ENCODE data around the gene ZBTB20.

ZBTB20 gene

DNA sequence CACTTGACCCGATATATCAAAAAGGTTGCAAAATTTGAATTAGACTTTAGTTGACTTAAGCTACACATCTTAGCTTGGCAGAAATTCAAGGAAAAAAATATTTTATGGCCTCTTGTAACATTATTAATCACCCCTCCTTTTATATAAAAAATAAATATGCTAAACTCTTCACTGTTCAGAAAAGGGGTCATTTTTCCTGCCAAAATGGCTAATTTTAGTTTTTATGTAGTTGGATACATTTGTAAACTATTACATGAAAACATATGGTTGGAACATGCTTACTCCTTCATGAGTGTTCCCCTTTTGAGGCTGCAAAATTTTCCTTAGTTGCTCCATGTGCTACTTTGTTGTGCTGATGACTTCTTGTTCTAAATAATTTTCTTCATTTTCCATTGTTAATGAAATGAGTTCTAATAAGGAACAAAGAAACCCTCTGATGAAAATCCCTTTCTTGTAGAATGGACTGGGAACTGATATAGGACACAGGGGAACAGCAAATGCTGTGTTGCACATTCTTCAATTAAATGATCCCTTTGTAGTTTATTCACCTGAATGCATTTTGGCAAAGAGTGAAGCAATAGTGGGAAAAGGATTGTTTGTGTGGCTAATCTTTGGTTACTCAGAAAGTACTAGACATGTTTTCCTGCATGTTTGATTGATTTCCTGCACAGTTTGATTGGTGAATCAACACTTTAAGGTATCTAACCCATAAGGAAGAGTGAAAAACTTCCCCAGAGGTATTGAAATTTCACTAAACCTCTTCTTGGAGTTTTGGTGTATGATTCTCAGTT lies 503.9 kb downstream of the ZBTB20 start:
- no peak overlapping the region for H3K4me3 ChIP-seq (ENCODE audit: low read depth, low read length)
- TF ChIP-seq CTCF (conservative IDR thresholded peaks at IDR 0.05; ENCODE audit: low read depth, low read length), result no peak
- no peak for DNase-seq (ENCODE audit: low read depth)

GRCh38 chr3:114640126-114640525 lies 507.0 kb downstream of the ZBTB20 start:
- H3K4me3 ChIP-seq (ENCODE audit: low read depth, low read length), result no peak overlapping the region
- no peak for DNase-seq (ENCODE audit: low read depth)
- no peak for TF ChIP-seq CTCF (conservative IDR thresholded peaks at IDR 0.05; ENCODE audit: low read depth, low read length)

GRCh38 chr3:114639171-114639570 lies 507.9 kb downstream of the ZBTB20 start:
- DNase-seq (ENCODE audit: low read depth), result no peak
- no peak for TF ChIP-seq CTCF (conservative IDR thresholded peaks at IDR 0.05; ENCODE audit: low read depth, low read length)
- H3K4me3 ChIP-seq (ENCODE audit: low read depth, low read length), result no peak overlapping the region

- H3K4me3 ChIP-seq (ENCODE audit: low read depth, low read length), result no peak overlapping the region
- TF ChIP-seq CTCF (conservative IDR thresholded peaks at IDR 0.05; ENCODE audit: low read depth, low read length), result no peak
- no peak for DNase-seq (ENCODE audit: low read depth)
Observed at GRCh38 chr3:114635878-114636277, 511.2 kb downstream of the ZBTB20 start.

DNA sequence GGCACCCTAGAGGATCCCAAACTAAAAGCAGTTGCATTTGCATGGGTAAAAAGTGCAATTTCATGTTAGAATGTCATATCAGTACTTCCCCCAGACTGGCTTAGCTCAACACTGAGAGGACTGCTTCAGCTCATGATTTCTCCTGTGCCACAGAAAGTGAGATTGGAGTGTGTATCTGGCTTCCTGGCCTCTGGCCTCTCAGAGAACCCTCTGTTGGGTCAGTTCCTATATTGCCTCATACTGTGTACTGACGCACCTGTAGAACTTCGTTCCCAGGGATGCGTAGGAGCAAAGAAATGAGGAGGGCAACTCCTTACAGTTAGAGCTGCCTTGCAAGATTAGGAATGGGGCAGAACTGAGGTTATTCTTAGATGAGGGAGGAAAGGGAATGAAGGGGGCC lies 512.5 kb downstream of the ZBTB20 start:
- no peak overlapping the region for H3K4me3 ChIP-seq (ENCODE audit: low read depth, low read length)
- DNase-seq (ENCODE audit: low read depth), result no peak
- TF ChIP-seq CTCF (conservative IDR thresholded peaks at IDR 0.05; ENCODE audit: low read depth, low read length), result no peak

DNA sequence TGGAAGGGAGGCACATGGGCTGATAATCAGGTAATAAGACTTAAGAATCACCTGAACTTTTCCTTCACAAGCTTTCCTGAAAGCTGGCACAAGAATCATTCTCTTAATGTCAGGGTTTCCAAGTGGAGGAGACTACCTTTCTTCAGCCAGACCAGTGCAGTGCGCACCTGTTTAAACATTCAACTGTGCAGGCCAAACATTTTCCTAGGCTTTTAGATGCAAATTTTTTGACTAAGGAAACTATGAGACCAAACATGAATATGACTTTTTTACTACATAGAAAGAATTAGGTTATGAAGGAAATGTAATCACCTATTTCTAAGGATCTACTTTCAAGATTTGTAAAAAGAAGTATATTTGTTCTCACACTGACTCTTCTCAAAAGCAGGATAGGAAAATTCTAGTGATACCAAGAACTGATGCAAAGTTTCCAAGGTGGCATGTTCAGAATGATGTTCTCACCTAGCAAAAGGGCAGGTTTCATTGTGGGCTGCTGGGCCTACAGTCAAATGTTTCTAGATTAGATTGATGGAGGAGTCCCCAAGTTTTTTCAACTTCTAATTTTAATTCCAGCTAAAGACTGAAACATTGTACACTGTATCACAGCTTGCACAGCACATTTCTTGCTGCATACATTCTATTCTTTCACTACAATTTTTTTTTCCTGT lies 514.2 kb downstream of the ZBTB20 start:
- no peak for TF ChIP-seq CTCF (conservative IDR thresholded peaks at IDR 0.05; ENCODE audit: low read depth, low read length)
- H3K4me3 ChIP-seq (ENCODE audit: low read depth, low read length), result no peak overlapping the region
- DNase-seq (ENCODE audit: low read depth), result no peak

- no peak for TF ChIP-seq CTCF (conservative IDR thresholded peaks at IDR 0.05; ENCODE audit: low read depth, low read length)
- H3K4me3 ChIP-seq (ENCODE audit: low read depth, low read length), result no peak overlapping the region
- DNase-seq (ENCODE audit: low read depth), result peak; percentile 77
Observed at GRCh38 chr3:114627770-114628169, 519.3 kb downstream of the ZBTB20 start.
